Neural cell (in vitro differentiated cells): ENCODE measurements around the gene RBM17. TPM values are rescaled to one million over a fixed set of nuclear protein-coding genes. Genes with fewer than 3 reads are reported as not detected.
"Not testable (repeated sequence)": the region's sequence is repeated elsewhere in the genome, so short reads cannot be mapped to it uniquely, and the experiment has no call there.

Experiments used
- H2AFZ ChIP-seq: fragments of 200-600, 300-800 bp; sonication (generic), shearing (Covaris generic); 2 replicates; pipeline ENCODE4 v1.6.0; 2014; ENCODE audit warnings: low read depth, mild to moderate bottlenecking, antibody characterized with exemption, low read length, moderate library complexity
- H3F3A ChIP-seq: fragments of 200-600 bp; shearing (Covaris generic); 2 replicates; pipeline ENCODE4 v1.6.1; 2016; ENCODE audit warnings: mild to moderate bottlenecking, moderate library complexity, mixed read lengths, antibody characterized with exemption, low read length; ENCODE audit not compliant: insufficient read depth, poor library complexity, severe bottlenecking
- H3K27ac ChIP-seq: fragments of 200-600, 300-800 bp; sonication (generic), shearing (Covaris generic); 2 replicates; pipeline ENCODE4 v1.5.1; 2014; ENCODE audit warnings: mild to moderate bottlenecking, low read length, moderate library complexity
- H3K27me3 ChIP-seq: fragments of 300-800, 200-600 bp; sonication (generic), shearing (Covaris generic); 2 replicates; pipeline ENCODE4 v1.6.0; 2014; ENCODE audit warnings: mild to moderate bottlenecking, low read depth, low read length, moderate library complexity; ENCODE audit not compliant: insufficient read depth
- H3K36me3 ChIP-seq: fragments of 300-800, 200-600 bp; sonication (generic), shearing (Covaris generic); 2 replicates; pipeline ENCODE4 v1.5.1; 2014; ENCODE audit warnings: mild to moderate bottlenecking, antibody characterized with exemption, low read length, moderate library complexity; ENCODE audit not compliant: insufficient read depth
- H3K4me2 ChIP-seq: fragments of 300-800, 200-600 bp; sonication (generic), shearing (Covaris generic); 2 replicates; pipeline ENCODE4 v1.6.0; 2014; ENCODE audit warnings: mild to moderate bottlenecking, low read length
- H3K4me3 ChIP-seq: fragments of 300-800, 200-600 bp; sonication (generic), shearing (Covaris generic); 2 replicates; pipeline ENCODE4 v1.5.1; 2014; ENCODE audit warnings: mild to moderate bottlenecking, low read length, moderate library complexity
- H3K79me2 ChIP-seq: fragments of 200-600 bp; shearing (Covaris generic); replicated peaks from 2 replicates; pipeline ENCODE4 v1.6.0; 2014; ENCODE audit warnings: mild to moderate bottlenecking, low read length, moderate library complexity; ENCODE audit not compliant: insufficient read depth
- H3K9ac ChIP-seq: fragments of 300-800, 200-600 bp; sonication (generic), shearing (Covaris generic); 2 replicates; pipeline ENCODE4 v1.6.1; 2016; ENCODE audit warnings: mild to moderate bottlenecking, low read length, mixed read lengths
- H3K9me2 ChIP-seq: fragments of 200-600 bp; shearing (Covaris generic); 2 replicates; pipeline ENCODE4 v1.6.1; 2016; ENCODE audit warnings: mild to moderate bottlenecking, low read length, mixed read lengths; ENCODE audit not compliant: insufficient read depth
- H3K9me3 ChIP-seq: fragments of 200-600, 300-800 bp; sonication (generic), shearing (Covaris generic); 2 replicates; pipeline ENCODE4 v1.6.1; 2016; ENCODE audit warnings: mild to moderate bottlenecking, mixed run types, low read length, moderate library complexity, mixed read lengths
- H4K20me1 ChIP-seq: fragments of 200-600 bp; shearing (Covaris generic); 2 replicates; pipeline ENCODE4 v1.6.1; 2016; ENCODE audit warnings: mild to moderate bottlenecking, mixed run types; ENCODE audit not compliant: insufficient read depth
- EP300 ChIP-seq: fragments of 450-650 bp; conservative IDR thresholded peaks from 2 replicates; pipeline ENCODE4 v1.6.1; 2014; ENCODE audit warnings: antibody characterized with exemption, mild to moderate bottlenecking, moderate library complexity; ENCODE audit not compliant: poor library complexity, severe bottlenecking
- EZH2 ChIP-seq: fragments of 200-600, 300-800 bp; shearing (Covaris generic), sonication (generic); IDR thresholded peaks from 2 replicates; pipeline ENCODE4 v1.6.1; 2014; ENCODE audit warnings: antibody characterized with exemption, low read length, borderline replicate concordance, mild to moderate bottlenecking; ENCODE audit not compliant: insufficient read depth, poor library complexity, severe bottlenecking
- MXI1 ChIP-seq: fragments of 450-650 bp; conservative IDR thresholded peaks from 2 replicates; pipeline ENCODE4 v1.6.1; 2014; ENCODE audit warnings: antibody characterized with exemption, mild to moderate bottlenecking; ENCODE audit not compliant: poor library complexity, severe bottlenecking
- POLR2AphosphoS5 ChIP-seq: IDR thresholded peaks from 2 replicates; pipeline ENCODE4 v1.6.1; 2012
- RAD21 ChIP-seq: fragments of 450-650 bp; conservative IDR thresholded peaks from 2 replicates; pipeline ENCODE4 v1.6.1; 2014; ENCODE audit warnings: antibody characterized with exemption, mild to moderate bottlenecking, moderate library complexity
- SMC3 ChIP-seq: fragments of 450-650 bp; conservative IDR thresholded peaks from 2 replicates; pipeline ENCODE4 v1.6.1; 2014; ENCODE audit warnings: antibody characterized with exemption, mild to moderate bottlenecking, moderate library complexity; ENCODE audit not compliant: poor library complexity
- TAF1 ChIP-seq: IDR thresholded peaks from 2 replicates; pipeline ENCODE4 v1.6.1; 2012; ENCODE audit warnings: low read depth
- polyA plus RNA-seq: library from polyadenylated mRNA; depleted of rRNA; stranded (reverse); fragments of >200 nt; gene quantifications from 2 replicates; pipeline ENCODE4 v1.2.3, GENCODE V29; 2014
- TF ChIP-seq, protein P1 (sequence below): IDR thresholded peaks from 2 replicates; pipeline ENCODE4 v1.6.1; 2012; ENCODE audit warnings: borderline replicate concordance
- TF ChIP-seq, protein P2 (sequence below): fragments of 450-650 bp; IDR thresholded peaks from 2 replicates; pipeline ENCODE4 v1.5.1; 2014; ENCODE audit warnings: antibody characterized with exemption, mild to moderate bottlenecking, moderate library complexity; ENCODE audit not compliant: poor library complexity, severe bottlenecking

Gene RBM17
- polyA plus RNA-seq, 1 donor from 2014 or later, result 109 TPM

DNA sequence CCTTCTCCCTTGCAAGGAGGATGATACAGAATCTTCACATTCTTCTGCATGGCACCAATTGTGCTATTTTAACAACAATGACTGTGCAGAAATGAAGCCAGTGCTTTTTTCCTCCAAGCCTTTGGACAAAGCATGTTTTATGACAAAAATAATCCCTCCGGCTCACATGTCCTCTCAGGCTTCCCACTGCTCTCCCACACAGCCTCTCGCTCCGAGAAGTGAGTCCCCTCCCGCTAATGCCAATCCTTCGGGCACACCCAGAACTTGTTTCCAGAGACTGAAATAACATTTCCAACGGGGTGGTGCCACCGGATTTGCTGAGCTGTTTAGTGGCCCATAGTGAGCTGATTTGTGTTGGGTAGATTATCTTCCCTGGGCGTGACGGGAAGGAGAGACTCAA, 35.8 kb downstream of the RBM17 start:
- Histone ChIP-seq H3K27me3 (no peaks in the 10 kb centered on the region), H3K4me3 (no peak overlapping the region), H3K27ac (no peak overlapping the region), H3K36me3 (no peaks in the 10 kb centered on the region), H3K4me2 (no peak overlapping the region), H4K20me1 (no peaks in the 10 kb centered on the region), H3K9me3 (no peaks in the 10 kb centered on the region), H3K9me2 (no peaks in the 10 kb centered on the region), H3F3A (no peaks in the 10 kb centered on the region), H2AFZ (no peak overlapping the region), H3K9ac (no peak overlapping the region), H3K79me2 (no peaks in the 10 kb centered on the region)
- TF ChIP-seq EP300, result no peak
- TF ChIP-seq POLR2AphosphoS5, result no peak
- TF ChIP-seq, protein P1, sequence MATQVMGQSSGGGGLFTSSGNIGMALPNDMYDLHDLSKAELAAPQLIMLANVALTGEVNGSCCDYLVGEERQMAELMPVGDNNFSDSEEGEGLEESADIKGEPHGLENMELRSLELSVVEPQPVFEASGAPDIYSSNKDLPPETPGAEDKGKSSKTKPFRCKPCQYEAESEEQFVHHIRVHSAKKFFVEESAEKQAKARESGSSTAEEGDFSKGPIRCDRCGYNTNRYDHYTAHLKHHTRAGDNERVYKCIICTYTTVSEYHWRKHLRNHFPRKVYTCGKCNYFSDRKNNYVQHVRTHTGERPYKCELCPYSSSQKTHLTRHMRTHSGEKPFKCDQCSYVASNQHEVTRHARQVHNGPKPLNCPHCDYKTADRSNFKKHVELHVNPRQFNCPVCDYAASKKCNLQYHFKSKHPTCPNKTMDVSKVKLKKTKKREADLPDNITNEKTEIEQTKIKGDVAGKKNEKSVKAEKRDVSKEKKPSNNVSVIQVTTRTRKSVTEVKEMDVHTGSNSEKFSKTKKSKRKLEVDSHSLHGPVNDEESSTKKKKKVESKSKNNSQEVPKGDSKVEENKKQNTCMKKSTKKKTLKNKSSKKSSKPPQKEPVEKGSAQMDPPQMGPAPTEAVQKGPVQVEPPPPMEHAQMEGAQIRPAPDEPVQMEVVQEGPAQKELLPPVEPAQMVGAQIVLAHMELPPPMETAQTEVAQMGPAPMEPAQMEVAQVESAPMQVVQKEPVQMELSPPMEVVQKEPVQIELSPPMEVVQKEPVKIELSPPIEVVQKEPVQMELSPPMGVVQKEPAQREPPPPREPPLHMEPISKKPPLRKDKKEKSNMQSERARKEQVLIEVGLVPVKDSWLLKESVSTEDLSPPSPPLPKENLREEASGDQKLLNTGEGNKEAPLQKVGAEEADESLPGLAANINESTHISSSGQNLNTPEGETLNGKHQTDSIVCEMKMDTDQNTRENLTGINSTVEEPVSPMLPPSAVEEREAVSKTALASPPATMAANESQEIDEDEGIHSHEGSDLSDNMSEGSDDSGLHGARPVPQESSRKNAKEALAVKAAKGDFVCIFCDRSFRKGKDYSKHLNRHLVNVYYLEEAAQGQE, result no peak
- no peak for TF ChIP-seq RAD21
- TF ChIP-seq SMC3, result no peak
- TF ChIP-seq, protein P2, sequence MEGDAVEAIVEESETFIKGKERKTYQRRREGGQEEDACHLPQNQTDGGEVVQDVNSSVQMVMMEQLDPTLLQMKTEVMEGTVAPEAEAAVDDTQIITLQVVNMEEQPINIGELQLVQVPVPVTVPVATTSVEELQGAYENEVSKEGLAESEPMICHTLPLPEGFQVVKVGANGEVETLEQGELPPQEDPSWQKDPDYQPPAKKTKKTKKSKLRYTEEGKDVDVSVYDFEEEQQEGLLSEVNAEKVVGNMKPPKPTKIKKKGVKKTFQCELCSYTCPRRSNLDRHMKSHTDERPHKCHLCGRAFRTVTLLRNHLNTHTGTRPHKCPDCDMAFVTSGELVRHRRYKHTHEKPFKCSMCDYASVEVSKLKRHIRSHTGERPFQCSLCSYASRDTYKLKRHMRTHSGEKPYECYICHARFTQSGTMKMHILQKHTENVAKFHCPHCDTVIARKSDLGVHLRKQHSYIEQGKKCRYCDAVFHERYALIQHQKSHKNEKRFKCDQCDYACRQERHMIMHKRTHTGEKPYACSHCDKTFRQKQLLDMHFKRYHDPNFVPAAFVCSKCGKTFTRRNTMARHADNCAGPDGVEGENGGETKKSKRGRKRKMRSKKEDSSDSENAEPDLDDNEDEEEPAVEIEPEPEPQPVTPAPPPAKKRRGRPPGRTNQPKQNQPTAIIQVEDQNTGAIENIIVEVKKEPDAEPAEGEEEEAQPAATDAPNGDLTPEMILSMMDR, result no peak
- no peak for TF ChIP-seq TAF1
- no peak for TF ChIP-seq EZH2

DNA sequence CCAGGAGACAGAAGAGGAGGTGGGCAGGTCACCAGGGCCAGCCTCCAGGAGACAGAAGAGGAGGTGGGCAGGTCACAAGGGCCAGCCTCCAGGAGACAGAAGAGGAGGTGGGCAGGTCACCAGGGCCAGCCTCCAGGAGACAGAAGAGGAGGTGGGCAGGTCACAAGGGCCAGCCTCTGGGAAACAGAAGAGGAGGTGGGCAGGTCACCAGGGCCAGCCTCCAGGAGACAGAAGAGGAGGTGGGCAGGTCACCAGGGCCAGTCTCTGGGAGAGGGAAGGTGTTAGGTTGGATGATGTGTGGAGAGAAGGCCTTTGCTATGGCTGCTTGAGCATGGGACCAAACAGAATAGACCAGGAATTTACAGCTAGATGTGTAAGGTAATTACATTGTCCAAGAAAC, 38.6 kb downstream of the RBM17 start:
- not testable (repeated sequence) for H3K4me3 ChIP-seq, H4K20me1 ChIP-seq, H3K9ac ChIP-seq, H3K36me3 ChIP-seq, H2AFZ ChIP-seq, H3K9me3 ChIP-seq, H3F3A ChIP-seq, H3K27me3 ChIP-seq, H3K4me2 ChIP-seq, H3K27ac ChIP-seq, H3K9me2 ChIP-seq, H3K79me2 ChIP-seq

DNA sequence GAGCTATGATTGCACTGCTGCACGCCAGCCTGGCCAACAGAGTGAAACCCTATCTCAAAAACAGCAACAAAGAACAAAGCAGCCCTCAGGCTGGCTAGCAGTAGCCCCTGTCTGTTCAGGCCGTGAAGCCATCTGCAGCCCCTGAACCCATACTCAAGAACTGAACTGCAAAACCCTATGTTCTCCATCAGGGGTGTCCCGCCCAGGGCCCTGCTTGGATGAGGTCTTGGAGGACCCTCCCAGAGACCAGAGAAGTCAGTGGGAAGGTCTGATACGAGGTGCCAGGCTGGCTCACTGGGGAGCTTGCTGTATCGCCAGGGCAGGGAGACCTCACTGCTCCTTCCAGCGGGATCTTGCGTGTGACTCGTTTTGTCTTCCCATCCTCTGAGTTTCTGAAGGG, 39.3 kb downstream of the RBM17 start:
- Histone ChIP-seq H2AFZ (no peak overlapping the region), H3K79me2 (no peaks in the 10 kb centered on the region), H3K4me3 (no peak overlapping the region), H3K9ac (no peak overlapping the region), H3K27ac (no peak overlapping the region), H3K9me3 (no peaks in the 10 kb centered on the region), H4K20me1 (no peaks in the 10 kb centered on the region), H3K36me3 (no peaks in the 10 kb centered on the region), H3K4me2 (no peak overlapping the region), H3K9me2 (no peaks in the 10 kb centered on the region), H3F3A (no peaks in the 10 kb centered on the region), H3K27me3 (no peaks in the 10 kb centered on the region)
- TF ChIP-seq EP300 (no peak), EZH2 (no peak), POLR2AphosphoS5 (no peak), SMC3 (no peak), TAF1 (no peak), RAD21 (no peak), MXI1 (no peak)
- TF ChIP-seq, protein P2, result no peak
- TF ChIP-seq, protein P1, result no peak
